Activated CD4-positive, alpha-beta T cell treated with anti-CD3 and anti-CD28 coated beads, Interleukin-2, amount 50 U/mL, for 24 hours (primary cell): ENCODE measurements around the gene DOLK.

Experiments
- DNase-seq, 2 donors: peaks; one replicate each; pipeline ENCODE4 v3.0.0-alpha.2; 2020; ENCODE audit warnings: low read depth in 1 of 2, low spot score in 1 of 2

DOLK gene

DNA sequence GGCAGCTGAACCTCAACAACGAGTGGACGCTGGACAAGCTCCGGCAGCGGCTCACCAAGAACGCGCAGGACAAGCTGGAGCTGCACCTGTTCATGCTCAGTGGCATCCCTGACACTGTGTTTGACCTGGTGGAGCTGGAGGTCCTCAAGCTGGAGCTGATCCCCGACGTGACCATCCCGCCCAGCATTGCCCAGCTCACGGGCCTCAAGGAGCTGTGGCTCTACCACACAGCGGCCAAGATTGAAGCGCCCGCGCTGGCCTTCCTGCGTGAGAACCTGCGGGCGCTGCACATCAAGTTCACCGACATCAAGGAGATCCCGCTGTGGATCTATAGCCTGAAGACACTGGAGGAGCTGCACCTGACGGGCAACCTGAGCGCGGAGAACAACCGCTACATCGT is 39.0 kb downstream of the DOLK start:
- no peak for DNase-seq

DNA sequence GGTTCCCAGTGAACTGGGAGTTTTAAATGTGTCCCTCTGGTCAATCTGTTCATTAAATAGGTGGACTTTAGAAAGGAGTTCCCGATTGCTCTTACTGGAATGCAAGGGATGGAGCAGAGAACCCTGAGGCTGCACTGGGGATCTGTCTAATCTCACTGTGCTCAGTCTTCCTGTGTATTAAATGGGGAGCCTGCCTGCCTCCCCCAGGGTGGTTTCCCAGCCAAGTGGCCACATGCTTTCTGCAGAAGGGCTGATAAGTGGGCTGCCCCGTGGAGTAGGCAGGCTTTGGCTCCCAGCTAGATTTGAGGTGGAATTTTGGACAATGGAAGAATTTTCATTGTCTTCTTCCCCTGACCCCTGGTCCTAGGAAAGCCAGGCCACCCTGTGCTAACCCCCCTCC is 40.7 kb downstream of the DOLK start:
- no peak for DNase-seq

DNA sequence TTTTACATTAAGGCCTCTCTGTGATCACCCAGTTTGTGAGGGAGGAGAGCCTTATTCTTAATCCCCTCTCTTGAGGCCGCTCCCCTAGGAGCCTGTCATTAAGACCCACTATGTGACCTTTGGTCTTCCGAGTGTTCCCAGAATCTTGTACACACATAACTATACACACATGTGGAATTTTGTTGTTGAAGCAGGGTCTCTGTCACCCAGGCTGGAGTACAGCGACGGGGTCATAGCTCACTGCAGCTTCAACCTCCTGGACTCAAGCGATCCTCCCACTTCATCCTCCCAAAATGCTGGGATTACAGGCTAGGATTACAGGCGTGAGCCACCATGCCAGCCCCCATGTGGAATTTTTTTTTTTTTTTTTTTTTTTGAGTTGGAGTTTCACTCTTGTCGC is 41.4 kb downstream of the DOLK start:
- no peak for DNase-seq

DNA sequence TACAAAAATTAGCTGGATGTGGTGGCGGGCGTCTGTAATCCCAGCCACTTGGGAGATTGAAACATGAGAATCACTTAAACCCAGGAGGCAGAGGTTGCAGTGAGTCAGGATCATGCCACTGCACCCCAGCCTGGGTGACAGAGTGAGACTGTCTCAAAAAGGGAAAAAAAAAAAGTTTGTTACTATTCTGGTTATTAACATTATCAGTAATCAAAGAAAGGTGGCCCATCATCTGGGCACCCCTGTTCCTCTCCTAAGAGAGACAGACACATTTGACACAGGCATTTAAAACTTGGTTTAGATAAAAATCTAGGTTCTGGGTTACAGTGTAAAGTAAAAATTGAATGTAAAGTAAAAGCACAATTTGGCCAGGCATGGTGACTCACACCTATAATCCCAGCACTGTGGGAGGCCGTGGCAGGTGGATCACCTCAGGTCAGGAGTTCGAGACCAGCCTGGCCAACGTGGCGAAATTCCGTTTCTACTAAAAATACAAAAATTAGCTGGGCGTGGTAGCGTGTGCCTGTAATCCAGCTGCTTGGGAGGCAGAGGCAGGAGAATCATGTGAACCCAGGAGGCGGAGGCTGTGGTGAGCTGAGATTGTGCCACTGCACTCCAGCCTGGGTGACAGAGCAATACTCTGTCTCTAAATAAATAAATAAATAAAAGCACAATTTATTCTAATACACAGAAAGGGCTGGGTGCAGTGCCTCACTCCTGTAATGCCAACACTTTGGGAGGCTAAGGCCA is 43.4 kb downstream of the DOLK start:
- DNase-seq: no peak

DNA sequence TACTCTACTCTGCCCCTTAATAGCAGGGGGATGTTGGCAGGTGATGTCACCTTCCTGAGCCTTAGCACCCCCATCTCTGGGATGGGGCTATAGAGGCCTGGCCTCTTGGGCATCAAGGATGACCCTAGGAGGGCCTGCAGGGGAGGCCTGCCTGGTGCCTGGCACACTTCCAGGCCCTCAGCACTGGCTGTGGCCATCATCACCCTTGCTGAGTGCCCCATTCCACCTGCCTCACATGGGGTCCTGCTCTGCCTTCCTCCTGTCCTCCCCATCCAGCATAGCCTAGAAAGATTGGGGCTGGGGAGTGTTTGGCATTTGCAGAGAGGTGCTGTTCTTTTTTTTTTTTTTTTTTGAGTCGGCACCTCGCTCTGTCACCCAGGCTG is 44.3 kb downstream of the DOLK start:
- DNase-seq: no peak

DNA sequence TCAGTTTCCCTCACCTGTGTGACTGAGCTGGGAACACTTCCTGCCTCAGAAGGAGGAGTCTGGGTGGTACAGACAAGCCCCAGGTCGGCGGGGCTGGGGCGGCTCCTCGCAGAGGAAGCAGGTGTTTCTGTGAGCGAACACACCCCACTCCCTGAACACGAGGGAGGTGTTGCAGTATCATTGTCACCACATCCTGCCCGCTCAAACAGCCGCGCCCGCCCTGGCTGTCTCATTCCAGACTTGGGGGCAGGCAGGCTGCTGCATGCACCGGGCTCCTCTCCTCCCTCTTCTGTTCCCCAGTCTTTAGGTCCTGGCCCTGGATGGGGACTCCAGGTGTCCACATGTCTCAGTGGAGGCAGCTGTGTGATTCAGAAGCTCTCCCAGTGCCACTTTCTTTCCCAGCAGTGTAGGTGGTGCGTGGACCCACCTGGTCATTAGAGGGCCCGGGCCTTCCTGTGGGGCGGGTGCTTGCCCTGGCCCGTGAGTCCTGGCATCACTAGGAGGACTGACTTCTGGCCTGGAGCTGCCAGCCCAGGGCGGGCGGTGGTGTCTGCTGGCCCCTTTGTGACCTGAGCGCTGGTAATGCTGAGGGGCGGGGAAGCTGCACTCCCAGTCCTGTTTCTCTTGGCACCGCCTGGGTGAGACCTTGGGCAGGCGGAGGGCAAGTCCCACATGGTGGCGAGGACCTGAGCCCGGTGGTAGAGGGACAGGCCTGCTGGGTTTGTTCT is 44.9 kb downstream of the DOLK start:
- DNase-seq: peak; percentile 62 to 80

DNA sequence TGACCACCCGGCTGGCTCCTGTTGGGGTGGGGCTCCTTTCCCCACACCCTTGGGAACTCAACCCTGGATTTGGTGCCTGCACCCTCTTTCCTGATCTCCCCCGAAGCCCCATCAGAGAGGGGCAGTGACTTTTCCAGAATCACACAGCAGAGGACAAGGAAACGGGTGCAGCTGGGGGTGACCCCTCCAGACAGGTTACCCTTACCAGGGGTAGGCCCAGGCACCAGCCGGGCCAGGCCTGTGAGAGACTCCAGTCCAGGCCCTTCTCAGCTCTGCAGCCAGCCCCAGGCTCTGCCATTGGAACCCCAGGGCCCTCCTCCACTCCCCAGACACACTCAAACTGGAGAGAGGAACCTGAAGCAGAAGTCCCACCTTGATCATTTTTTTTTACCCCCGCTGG is 45.6 kb downstream of the DOLK start:
- DNase-seq: no peak

DNA sequence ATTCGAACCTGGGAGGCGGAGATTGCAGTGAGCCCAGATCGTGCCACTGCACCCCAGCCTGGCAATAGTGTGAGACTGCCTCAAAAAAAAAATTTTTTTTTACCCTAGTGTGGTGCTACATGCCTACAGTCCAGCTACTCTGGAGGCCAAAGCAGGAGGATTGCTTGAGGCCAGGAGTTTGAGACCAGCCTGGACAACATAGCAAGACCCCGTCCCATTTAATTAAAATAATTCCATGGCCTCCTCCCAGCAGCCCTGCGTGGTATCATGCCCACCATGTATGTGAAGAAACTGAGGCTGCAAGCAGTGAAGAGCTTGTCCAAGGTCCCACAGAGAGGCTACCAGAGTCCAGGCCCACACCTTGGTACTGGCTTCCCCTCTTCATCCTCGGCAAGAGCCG is 46.0 kb downstream of the DOLK start:
- DNase-seq: no peak

DNA sequence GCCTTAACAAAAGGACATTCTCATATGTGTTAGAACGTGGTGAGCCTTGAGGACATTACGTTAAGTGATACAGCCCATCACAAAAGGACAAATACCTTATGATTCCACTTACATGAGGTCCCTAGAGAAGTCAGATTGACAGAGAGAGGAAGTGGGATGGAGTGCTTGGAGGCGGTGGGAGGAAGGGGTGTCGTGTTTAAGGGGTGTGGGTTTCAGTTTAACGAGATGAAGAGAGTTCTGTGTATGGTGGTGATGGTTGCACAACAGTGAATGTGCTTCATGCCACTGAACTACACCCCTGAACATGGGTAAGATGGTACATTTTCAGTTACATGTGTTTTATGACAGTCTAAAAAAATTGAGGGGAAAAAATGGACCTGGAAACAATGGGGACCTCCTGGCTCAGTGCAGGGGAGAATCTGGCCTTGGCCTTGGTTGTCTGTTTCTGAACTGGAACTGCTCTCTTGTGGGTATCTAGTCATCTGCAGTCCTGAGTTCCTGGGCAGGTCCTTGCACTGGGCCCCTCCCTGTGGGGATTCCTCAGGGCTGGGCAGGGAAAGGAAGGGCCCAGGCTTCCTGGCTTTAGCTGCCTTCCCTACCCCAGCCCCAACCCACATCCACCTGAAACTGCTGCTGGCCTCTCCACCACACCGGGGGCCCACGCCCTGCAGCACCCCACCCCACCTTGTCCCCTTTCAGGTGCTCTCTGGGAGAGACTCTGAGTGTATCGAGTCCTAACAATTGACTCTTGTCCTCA is 47.7 kb downstream of the DOLK start:
- no peak for DNase-seq

DNA sequence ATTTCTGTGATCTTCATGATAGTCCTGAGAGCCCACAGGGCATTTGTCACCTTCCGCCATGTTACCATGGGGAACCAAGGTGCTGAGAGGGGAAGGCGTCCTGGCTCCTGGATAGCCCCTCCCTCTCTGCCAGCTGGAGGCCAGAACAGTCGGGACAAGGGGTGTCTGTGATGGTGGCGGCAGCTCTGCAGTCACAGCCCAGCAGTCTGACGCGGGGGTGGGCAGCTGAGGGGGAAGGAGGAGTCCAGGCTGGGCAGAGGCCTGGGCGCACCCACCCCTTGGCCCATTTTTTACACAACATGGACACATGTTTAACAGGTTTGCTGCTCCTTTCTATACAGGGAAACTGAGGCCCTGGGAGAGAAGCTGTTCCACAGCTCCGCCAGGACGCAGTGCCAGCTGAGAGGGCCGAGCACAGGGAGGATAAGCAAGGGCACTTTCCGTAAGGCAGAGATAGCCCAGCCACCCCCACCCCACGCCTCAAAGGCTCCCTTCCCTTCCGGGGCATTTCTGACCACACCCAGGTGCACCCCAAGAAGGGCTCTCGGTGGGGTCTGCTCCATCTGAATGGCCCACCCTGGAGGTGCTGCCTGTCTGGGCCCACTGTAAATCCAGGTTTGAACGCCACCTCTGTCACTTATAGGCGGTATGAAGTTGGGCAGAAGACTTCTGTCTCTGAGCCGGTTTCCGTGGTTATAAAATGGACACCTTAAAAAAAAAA is 48.4 kb downstream of the DOLK start:
- no peak for DNase-seq

DNA sequence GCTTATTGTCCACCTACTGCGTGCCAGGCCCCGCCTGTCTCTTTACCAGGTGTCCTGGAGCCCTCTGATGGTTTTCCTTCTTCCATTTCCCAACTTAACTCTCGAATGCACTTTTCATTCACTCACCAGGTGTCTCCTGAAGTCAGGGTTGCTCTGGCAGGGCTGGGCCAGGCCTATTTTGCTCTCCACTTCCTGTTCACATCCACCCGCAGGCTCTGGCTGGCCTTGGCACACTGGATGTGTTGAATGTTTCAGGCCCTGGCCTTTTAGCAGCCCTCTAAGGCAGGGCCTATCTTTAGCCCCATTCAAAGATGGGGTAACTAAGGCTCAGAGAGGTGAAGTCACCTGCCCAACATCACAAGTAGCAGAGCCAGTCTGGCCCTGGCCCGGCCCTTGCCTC is 49.0 kb downstream of the DOLK start:
- DNase-seq: no peak

DNA sequence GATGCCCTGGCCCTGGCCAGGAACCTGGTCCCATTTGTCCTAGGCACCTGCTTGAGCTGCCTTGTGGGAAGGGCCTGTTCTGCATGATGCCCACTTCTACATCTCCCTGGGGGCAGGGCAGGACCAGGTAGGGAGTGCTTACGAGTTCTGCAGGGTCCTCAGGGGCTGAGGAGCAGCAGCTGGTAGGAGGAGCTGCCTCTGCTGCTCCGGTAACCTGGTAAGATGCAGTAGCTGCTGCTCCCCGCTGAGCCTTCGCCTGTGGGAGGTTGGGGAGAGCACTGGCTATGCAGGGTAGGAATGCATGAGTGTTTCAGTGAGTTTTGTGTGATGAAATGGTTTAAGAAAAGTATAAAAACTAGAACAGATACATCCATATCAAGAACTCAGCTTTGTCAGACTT is 51.8 kb downstream of the DOLK start:
- DNase-seq: no peak
